Endothelial cell (in vitro differentiated cells): ENCODE results near the gene FDXR. TPM values are rescaled to one million over a fixed set of nuclear protein-coding genes. Genes with fewer than 3 reads are reported as not detected.

Experiments
- DNase-seq: peaks from one replicate; pipeline ENCODE4 v3.0.0; 2021; ENCODE audit warnings: low spot score
- H3K27ac Mint-ChIP-seq: one replicate; pipeline ENCODE4 v1.8.0; 2021; ENCODE audit warnings: mixed read lengths, inconsistent platforms; ENCODE audit not compliant: unreplicated experiment
- H3K27me3 Mint-ChIP-seq: one replicate; pipeline ENCODE4 v1.8.0; 2021; ENCODE audit warnings: mild to moderate bottlenecking, moderate library complexity, mixed read lengths, inconsistent platforms; ENCODE audit not compliant: unreplicated experiment
- H3K36me3 Mint-ChIP-seq: one replicate; pipeline ENCODE4 v1.8.0; 2021; ENCODE audit warnings: mild to moderate bottlenecking, low read depth, mixed read lengths, inconsistent platforms; ENCODE audit not compliant: unreplicated experiment
- H3K4me1 Mint-ChIP-seq: one replicate; pipeline ENCODE4 v1.8.0; 2021; ENCODE audit warnings: mild to moderate bottlenecking, mixed read lengths, inconsistent platforms; ENCODE audit not compliant: unreplicated experiment
- H3K4me3 Mint-ChIP-seq: one replicate; pipeline ENCODE4 v1.8.0; 2021; ENCODE audit warnings: mild to moderate bottlenecking, mixed read lengths, inconsistent platforms; ENCODE audit not compliant: unreplicated experiment
- H3K9me3 Mint-ChIP-seq: one replicate; pipeline ENCODE4 v1.8.0; 2021; ENCODE audit warnings: mixed read lengths, inconsistent platforms; ENCODE audit not compliant: unreplicated experiment
- total RNA-seq: library from RNA; stranded (reverse); fragmentation: NEBNext Ultra II Directional; extraction: Animal tissue kit (Norgen Biotek cat#: 25700); gene quantifications from one replicate; pipeline ENCODE4 v1.2.1, GENCODE V29; 2021; ENCODE audit not compliant: unreplicated experiment
- TF ChIP-seq, protein P1 (sequence below): fragments of 200-600 bp; sonication (generic); IDR thresholded peaks from one replicate; pipeline ENCODE4 v1.5.0; 2021; ENCODE audit warnings: antibody characterized with exemption; ENCODE audit not compliant: unreplicated experiment

FDXR gene
- total RNA-seq, 1 donor from 2014 or later, result 22.1 TPM

- peaks cover 28% of the 10 kb centered on the region for H3K36me3 Mint-ChIP-seq
- DNase-seq, result no peak
Measured at GRCh38 chr17:74866198-74866835, 6.5 kb downstream of the FDXR start.

DNA sequence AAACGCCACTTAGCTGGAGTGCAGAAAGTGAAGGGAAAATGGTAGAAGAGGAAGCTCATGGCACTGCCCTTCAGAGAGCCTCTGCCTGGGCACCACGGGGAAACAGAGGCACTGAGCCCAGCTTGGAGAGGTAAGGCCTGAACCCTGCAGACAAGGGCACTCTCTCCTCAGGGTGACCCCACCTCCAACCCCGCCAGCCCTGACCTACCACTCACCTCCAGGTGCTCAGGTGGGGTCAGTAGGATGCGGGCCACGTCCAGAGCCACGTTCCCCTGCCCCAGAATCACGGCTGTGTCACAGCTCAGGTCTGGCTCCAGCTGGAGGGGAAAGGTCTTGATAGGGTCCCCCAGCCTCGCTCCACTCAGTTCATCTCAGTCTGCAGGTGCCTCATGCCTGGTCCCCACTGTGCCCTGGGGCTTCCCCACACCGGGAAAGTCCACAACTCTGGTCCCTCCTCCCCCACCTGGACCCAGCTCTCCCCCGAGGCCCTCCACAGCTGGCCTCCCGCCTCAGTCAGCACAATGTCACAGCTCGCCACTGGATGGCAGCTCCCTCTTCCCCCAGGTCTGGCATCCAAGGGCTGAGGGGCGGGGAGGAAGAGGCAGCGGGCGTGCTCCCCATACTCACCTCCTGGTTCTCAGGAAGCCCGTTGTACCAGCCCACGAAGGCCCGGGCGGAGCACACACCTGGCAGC lies 7.1 kb downstream of the FDXR start:
- H3K27ac Mint-ChIP-seq, result peak overlapping the region; percentile 80
- H3K9me3 Mint-ChIP-seq, result no peaks in the 10 kb centered on the region
- no peak for DNase-seq

More at GRCh38 chr17:74866198-74866835, 6.5 kb downstream of the FDXR start:
- TF ChIP-seq, protein P1, sequence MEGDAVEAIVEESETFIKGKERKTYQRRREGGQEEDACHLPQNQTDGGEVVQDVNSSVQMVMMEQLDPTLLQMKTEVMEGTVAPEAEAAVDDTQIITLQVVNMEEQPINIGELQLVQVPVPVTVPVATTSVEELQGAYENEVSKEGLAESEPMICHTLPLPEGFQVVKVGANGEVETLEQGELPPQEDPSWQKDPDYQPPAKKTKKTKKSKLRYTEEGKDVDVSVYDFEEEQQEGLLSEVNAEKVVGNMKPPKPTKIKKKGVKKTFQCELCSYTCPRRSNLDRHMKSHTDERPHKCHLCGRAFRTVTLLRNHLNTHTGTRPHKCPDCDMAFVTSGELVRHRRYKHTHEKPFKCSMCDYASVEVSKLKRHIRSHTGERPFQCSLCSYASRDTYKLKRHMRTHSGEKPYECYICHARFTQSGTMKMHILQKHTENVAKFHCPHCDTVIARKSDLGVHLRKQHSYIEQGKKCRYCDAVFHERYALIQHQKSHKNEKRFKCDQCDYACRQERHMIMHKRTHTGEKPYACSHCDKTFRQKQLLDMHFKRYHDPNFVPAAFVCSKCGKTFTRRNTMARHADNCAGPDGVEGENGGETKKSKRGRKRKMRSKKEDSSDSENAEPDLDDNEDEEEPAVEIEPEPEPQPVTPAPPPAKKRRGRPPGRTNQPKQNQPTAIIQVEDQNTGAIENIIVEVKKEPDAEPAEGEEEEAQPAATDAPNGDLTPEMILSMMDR, result no peak
- Mint-ChIP-seq H3K4me3 (no peak overlapping the region), H3K9me3 (no peaks in the 10 kb centered on the region), H3K27me3 (peaks cover 27% of the 10 kb centered on the region), H3K27ac (no peak overlapping the region), H3K4me1 (peaks cover 36% of the 10 kb centered on the region)

GRCh38 chr17:74864866-74865395 lies 7.9 kb downstream of the FDXR start:
- H3K27ac Mint-ChIP-seq, result peak overlapping the region; percentile 80
- peak overlapping the region; percentile 74 for H3K4me3 Mint-ChIP-seq
- no peaks in the 10 kb centered on the region for H3K9me3 Mint-ChIP-seq
- peaks cover 28% of the 10 kb centered on the region for H3K36me3 Mint-ChIP-seq
- TF ChIP-seq, protein P1, result peak; percentile 89
- peaks cover 26% of the 10 kb centered on the region for H3K27me3 Mint-ChIP-seq
- H3K4me1 Mint-ChIP-seq, result peaks cover 28% of the 10 kb centered on the region
- peak; percentile 81 for DNase-seq

More for the DNA sequence above, 7.1 kb downstream of the FDXR start:
- TF ChIP-seq, protein P1, result no peak
- peaks cover 31% of the 10 kb centered on the region for H3K4me1 Mint-ChIP-seq
- peaks cover 25% of the 10 kb centered on the region for H3K27me3 Mint-ChIP-seq
- H3K36me3 Mint-ChIP-seq, result peaks cover 28% of the 10 kb centered on the region
- no peak overlapping the region for H3K4me3 Mint-ChIP-seq

- Mint-ChIP-seq H3K4me1 (peaks cover 23% of the 10 kb centered on the region), H3K4me3 (no peak overlapping the region), H3K27me3 (peaks cover 23% of the 10 kb centered on the region), H3K36me3 (peaks cover 23% of the 10 kb centered on the region), H3K27ac (no peak overlapping the region), H3K9me3 (no peaks in the 10 kb centered on the region)
- TF ChIP-seq, protein P1, result no peak
- no peak for DNase-seq
Measured at GRCh38 chr17:74864297-74864865, 8.4 kb downstream of the FDXR start.
